AG08395 (cell line): Measurements from ENCODE around the gene ARFGAP1.
A peak's percentile ranks its signal among the peaks of the same experiment; 100 is the strongest.
"Not testable (repeated sequence)": the region's sequence is repeated elsewhere in the genome, so short reads cannot be mapped to it uniquely, and the experiment has no call there.

Experiments
- DNase-seq: peaks from one replicate; pipeline ENCODE4 v3.0.0; 2012; ENCODE audit warnings: mixed read lengths, low spot score

Gene ARFGAP1

DNA sequence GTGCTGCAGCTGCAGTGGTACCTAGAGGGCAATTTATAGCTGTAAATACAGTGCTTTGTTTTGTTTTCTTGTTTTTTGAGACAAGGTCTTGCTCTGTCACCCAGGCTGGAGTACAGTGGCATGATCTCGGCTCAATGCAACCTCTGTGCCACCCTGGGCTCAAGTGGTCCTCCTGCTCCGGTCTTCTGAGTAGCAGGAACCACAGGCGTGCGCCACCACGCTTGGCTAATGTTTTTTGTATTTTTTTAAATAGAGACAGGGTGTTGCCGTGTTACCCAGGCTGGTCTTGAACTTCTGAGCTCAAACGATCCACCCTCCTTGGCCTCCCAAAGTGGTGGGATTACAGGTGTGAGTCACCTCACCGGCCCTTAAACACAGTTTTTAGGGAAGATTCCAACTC, 61.7 kb downstream of the ARFGAP1 start:
- DNase-seq = no peak

- DNase-seq = not testable (repeated sequence)
These were observed 62.4 kb downstream of the ARFGAP1 start for GRCh38 chr20:63335060-63335459.

DNA sequence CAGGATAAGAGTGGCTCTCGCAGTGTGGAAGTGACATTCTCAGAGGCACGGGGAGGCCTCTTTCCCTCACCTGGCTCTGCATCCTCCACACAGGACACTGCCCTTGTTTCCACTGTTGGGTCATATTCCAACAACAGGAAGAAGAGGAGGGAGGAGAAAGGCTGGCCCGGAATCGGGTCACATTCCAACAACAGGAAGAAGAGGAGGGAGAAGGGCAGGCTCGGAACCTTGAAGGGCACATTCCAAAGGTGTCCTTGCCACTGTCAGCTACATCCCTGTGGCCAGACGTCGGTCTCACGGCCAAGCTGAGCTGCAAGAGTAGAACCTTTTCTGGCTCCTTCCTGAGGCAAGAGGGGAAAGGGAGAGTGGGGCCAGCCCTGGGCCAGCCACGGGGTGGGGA, 63.1 kb downstream of the ARFGAP1 start:
- no peak for DNase-seq

- no peak for DNase-seq
These were observed 63.7 kb downstream of the ARFGAP1 start for GRCh38 chr20:63336232-63336752.

GRCh38 chr20:63337786-63338420, 65.3 kb downstream of the ARFGAP1 start:
- DNase-seq = peak; percentile 26
